Neural progenitor cell (in vitro differentiated cells): ENCODE data around the gene LIMS2. TPM values are rescaled to one million over a fixed set of nuclear protein-coding genes. Genes with fewer than 3 reads are reported as not detected.

Experiments used
- DNase-seq: peaks from one replicate; pipeline ENCODE4 v3.0.0-alpha.2; 2016; ENCODE audit warnings: low spot score
- H2AFZ ChIP-seq: fragments of 200-600 bp; sonication (generic); replicated peaks from 2 replicates; pipeline ENCODE4 v1.6.1; 2016; ENCODE audit warnings: antibody characterized with exemption
- H3F3A ChIP-seq: fragments of 200-600 bp; sonication (generic); 2 replicates; pipeline ENCODE4 v1.6.1; 2016; ENCODE audit warnings: antibody characterized with exemption, low read depth
- H3K27ac ChIP-seq: fragments of 200-600 bp; sonication (generic); 2 replicates; pipeline ENCODE4 v1.5.1; 2016; ENCODE audit warnings: mild to moderate bottlenecking
- H3K27me3 ChIP-seq: fragments of 200-600 bp; sonication (generic); 2 replicates; pipeline ENCODE4 v1.6.1; 2016; ENCODE audit warnings: mild to moderate bottlenecking, moderate library complexity
- H3K36me3 ChIP-seq: fragments of 200-600 bp; sonication (generic); 2 replicates; pipeline ENCODE4 v1.5.1; 2016
- H3K4me1 ChIP-seq: fragments of 200-600 bp; sonication (generic); 2 replicates; pipeline ENCODE4 v1.6.1; 2016; ENCODE audit warnings: mixed run types
- H3K4me2 ChIP-seq: fragments of 200-600 bp; sonication (generic); 2 replicates; pipeline ENCODE4 v1.6.1; 2016
- H3K4me3 ChIP-seq: fragments of 200-600 bp; sonication (generic); 2 replicates; pipeline ENCODE4 v1.5.1; 2016
- H3K79me2 ChIP-seq: fragments of 200-600 bp; sonication (generic); 2 replicates; pipeline ENCODE4 v1.6.1; 2016; ENCODE audit warnings: low read depth
- H3K9ac ChIP-seq: fragments of 200-600 bp; sonication (generic); 2 replicates; pipeline ENCODE4 v1.6.1; 2016
- H3K9me3 ChIP-seq: fragments of 200-600 bp; sonication (generic); 2 replicates; pipeline ENCODE4 v1.5.1; 2016; ENCODE audit warnings: low read depth
- H4K20me1 ChIP-seq: fragments of 200-600 bp; sonication (generic); 2 replicates; pipeline ENCODE4 v1.6.1; 2016; ENCODE audit warnings: low read depth
- H3K27ac Mint-ChIP-seq: 3 replicates; pipeline ENCODE4 v1.8.0; 2021; ENCODE audit warnings: mixed read lengths
- H3K27me3 Mint-ChIP-seq: 2 replicates; pipeline ENCODE4 v1.8.0; 2022; ENCODE audit warnings: low read depth, mild to moderate bottlenecking, inconsistent platforms, moderate library complexity, mixed read lengths; ENCODE audit not compliant: insufficient read depth
- H3K36me3 Mint-ChIP-seq: 3 replicates; pipeline ENCODE4 v1.8.0; 2021; ENCODE audit warnings: mixed read lengths
- H3K4me1 Mint-ChIP-seq: 3 replicates; pipeline ENCODE4 v1.8.0; 2021; ENCODE audit warnings: mixed read lengths
- H3K4me3 Mint-ChIP-seq: 3 replicates; pipeline ENCODE4 v1.8.0; 2021; ENCODE audit warnings: mild to moderate bottlenecking, moderate library complexity, mixed read lengths
- H3K9me3 Mint-ChIP-seq: 3 replicates; pipeline ENCODE4 v1.8.0; 2020; ENCODE audit warnings: mixed read lengths
- CTCF ChIP-seq: fragments of 200-600 bp; sonication (generic); IDR thresholded peaks from 2 replicates; pipeline ENCODE4 v1.5.1; 2017; ENCODE audit warnings: antibody characterized with exemption, mild to moderate bottlenecking
- EZH2 ChIP-seq: fragments of 200-600 bp; sonication (generic); IDR thresholded peaks from 2 replicates; pipeline ENCODE4 v1.6.1; 2017; ENCODE audit warnings: antibody characterized with exemption, mild to moderate bottlenecking, moderate library complexity
- EZH2phosphoT487 ChIP-seq: fragments of 200-600 bp; sonication (generic); IDR thresholded peaks from 2 replicates; pipeline ENCODE4 v1.6.1; 2017; ENCODE audit warnings: antibody characterized with exemption
- total RNA-seq: library from RNA; depleted of rRNA; stranded (reverse); fragments of >200 nt; gene quantifications from 2 replicates; pipeline ENCODE4 v1.2.3, GENCODE V29; 2015; ENCODE audit warnings: low replicate concordance

The LIMS2 gene
- total RNA-seq, 1 donor from 2014 or later: not detected

- H3K27ac Mint-ChIP-seq: no peak overlapping the region
- Histone ChIP-seq H3K36me3 (no peaks in the 10 kb centered on the region), H3K4me2 (no peak overlapping the region)
Measured at GRCh38 chr2:127622561-127623387, 52.6 kb downstream of the LIMS2 start.

GRCh38 chr2:127621981-127622431, 53.3 kb downstream of the LIMS2 start:
- Mint-ChIP-seq H3K4me3 (no peak overlapping the region), H3K9me3 (peaks cover 3% of the 10 kb centered on the region), H3K27me3 (peaks cover 6% of the 10 kb centered on the region), H3K4me1 (peaks cover 2% of the 10 kb centered on the region), H3K36me3 (no peaks in the 10 kb centered on the region), H3K27ac (no peak overlapping the region)
- H3K9me3 ChIP-seq: no peaks in the 10 kb centered on the region
- H2AFZ ChIP-seq: no peak overlapping the region
- H3K27me3 ChIP-seq: no peaks in the 10 kb centered on the region
- H3K4me2 ChIP-seq: no peak overlapping the region
- H3K36me3 ChIP-seq: no peaks in the 10 kb centered on the region
- H3K9ac ChIP-seq: no peak overlapping the region
- H4K20me1 ChIP-seq: no peaks in the 10 kb centered on the region
- TF ChIP-seq CTCF (no peak), EZH2phosphoT487 (no peak), EZH2 (no peak)
- no peak overlapping the region for H3K4me3 ChIP-seq
- H3K27ac ChIP-seq: no peak overlapping the region
- H3F3A ChIP-seq: no peaks in the 10 kb centered on the region
- no peaks in the 10 kb centered on the region for H3K4me1 ChIP-seq
- no peaks in the 10 kb centered on the region for H3K79me2 ChIP-seq
- DNase-seq: no peak

More at GRCh38 chr2:127622561-127623387, 52.6 kb downstream of the LIMS2 start:
- no peaks in the 10 kb centered on the region for H3K27me3 ChIP-seq
- H2AFZ ChIP-seq: no peak overlapping the region
- H3K9ac ChIP-seq: no peak overlapping the region
- TF ChIP-seq EZH2 (no peak), CTCF (no peak), EZH2phosphoT487 (no peak)
- Mint-ChIP-seq H3K9me3 (no peaks in the 10 kb centered on the region), H3K4me3 (no peak overlapping the region), H3K27me3 (peaks cover 3% of the 10 kb centered on the region), H3K4me1 (peaks cover 2% of the 10 kb centered on the region), H3K36me3 (no peaks in the 10 kb centered on the region)
- no peak overlapping the region for H3K27ac ChIP-seq
- H3F3A ChIP-seq: no peaks in the 10 kb centered on the region
- H3K79me2 ChIP-seq: no peaks in the 10 kb centered on the region
- no peak for DNase-seq
- H3K9me3 ChIP-seq: no peaks in the 10 kb centered on the region
- no peak overlapping the region for H3K4me3 ChIP-seq
- no peaks in the 10 kb centered on the region for H3K4me1 ChIP-seq
- no peaks in the 10 kb centered on the region for H4K20me1 ChIP-seq

GRCh38 chr2:127620866-127621265, 54.5 kb downstream of the LIMS2 start:
- Histone ChIP-seq H3K4me3 (no peak overlapping the region), H3F3A (no peaks in the 10 kb centered on the region), H3K36me3 (no peaks in the 10 kb centered on the region), H3K4me1 (peaks cover 5% of the 10 kb centered on the region), H3K9me3 (no peaks in the 10 kb centered on the region), H3K4me2 (no peak overlapping the region), H3K27ac (no peak overlapping the region), H3K27me3 (no peaks in the 10 kb centered on the region), H3K9ac (no peak overlapping the region), H3K79me2 (no peaks in the 10 kb centered on the region), H4K20me1 (no peaks in the 10 kb centered on the region), H2AFZ (no peak overlapping the region)
- H3K9me3 Mint-ChIP-seq: peaks cover 4% of the 10 kb centered on the region
- H3K4me1 Mint-ChIP-seq: peaks cover under 1% of the 10 kb centered on the region
- no peak overlapping the region for H3K4me3 Mint-ChIP-seq
- no peak for DNase-seq
- peaks cover 7% of the 10 kb centered on the region for H3K27me3 Mint-ChIP-seq
- no peak overlapping the region for H3K27ac Mint-ChIP-seq
- no peaks in the 10 kb centered on the region for H3K36me3 Mint-ChIP-seq
- TF ChIP-seq CTCF (no peak), EZH2phosphoT487 (no peak), EZH2 (no peak)
